HepG2 (cell line): ENCODE data around the gene PDE4D.

ENCODE experiments used
- CREBL2 ChIP-seq: sonication (generic); formaldehyde crosslinking; IDR thresholded peaks from 2 replicates; pipeline ENCODE4 v1.8.1; 2023; ENCODE audit warnings: missing genetic modification reagents, mild to moderate bottlenecking, borderline replicate concordance
- EP300 ChIP-seq, 3 experiments: sonication (generic) in 1 of 3; formaldehyde crosslinking in 1 of 3; IDR thresholded peaks; 2 replicates each; pipeline versions ENCODE4 v1.5.1 to v1.6.1; 2011 to 2020; ENCODE audit warnings: low read depth in 2 of 3, low read length in 2 of 3, borderline replicate concordance in 1 of 3, improper control_type of control experiment in 1 of 3, mild to moderate bottlenecking in 1 of 3, missing genetic modification reagents in 1 of 3, moderate library complexity in 1 of 3
- HNF4A ChIP-seq: sonication (generic); formaldehyde crosslinking; IDR thresholded peaks from 2 replicates; pipeline ENCODE4 v1.4.0; 2020; ENCODE audit warnings: missing genetic modification reagents
- PREB ChIP-seq: sonication (generic); formaldehyde crosslinking; IDR thresholded peaks from 2 replicates; pipeline ENCODE4 v1.4.0; 2020; ENCODE audit warnings: missing genetic modification reagents
- TCF7L2 ChIP-seq: IDR thresholded peaks from 2 replicates; pipeline ENCODE4 v1.6.1; 2011; ENCODE audit warnings: mild to moderate bottlenecking, low read depth, low read length, moderate library complexity
- ZNF816 ChIP-seq: sonication (generic); formaldehyde crosslinking; IDR thresholded peaks from 2 replicates; pipeline ENCODE4 v1.8.0; 2022; ENCODE audit warnings: missing genetic modification reagents, mild to moderate bottlenecking, borderline replicate concordance
- ZSCAN29 ChIP-seq: sonication (generic); formaldehyde crosslinking; conservative IDR thresholded peaks from 2 replicates; pipeline ENCODE4 v1.4.0; 2020; ENCODE audit warnings: mild to moderate bottlenecking, missing genetic modification reagents
- TF ChIP-seq, protein P1 (sequence below): sonication (generic); formaldehyde crosslinking; IDR thresholded peaks from 2 replicates; pipeline ENCODE4 v1.4.0; 2020; ENCODE audit warnings: mild to moderate bottlenecking, missing genetic modification reagents
- TF ChIP-seq, protein P2 (sequence below): sonication (generic); formaldehyde crosslinking; IDR thresholded peaks from 2 replicates; pipeline ENCODE4 v1.5.0; 2020; ENCODE audit warnings: mild to moderate bottlenecking, missing genetic modification reagents, moderate library complexity

DNA sequence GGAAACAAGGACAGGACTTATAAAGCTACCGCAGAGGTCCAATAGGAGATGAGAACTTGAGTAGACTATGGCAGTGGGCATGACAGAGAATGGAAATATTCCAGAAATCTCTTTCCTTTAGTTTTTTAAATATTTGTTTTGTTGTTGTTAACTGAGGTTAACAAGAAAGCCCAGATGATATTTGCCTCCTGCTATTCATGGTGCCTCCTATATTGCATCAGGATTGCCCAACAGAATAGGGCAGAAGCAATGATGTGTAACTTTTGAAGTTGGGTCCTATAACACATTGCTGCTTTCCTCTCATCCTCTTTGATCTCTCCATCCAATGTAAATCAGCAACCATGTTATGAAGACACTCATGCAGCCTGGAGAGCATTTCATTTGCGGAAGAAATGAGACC, 42.8 kb downstream of the PDE4D start:
- TF ChIP-seq, protein P1, sequence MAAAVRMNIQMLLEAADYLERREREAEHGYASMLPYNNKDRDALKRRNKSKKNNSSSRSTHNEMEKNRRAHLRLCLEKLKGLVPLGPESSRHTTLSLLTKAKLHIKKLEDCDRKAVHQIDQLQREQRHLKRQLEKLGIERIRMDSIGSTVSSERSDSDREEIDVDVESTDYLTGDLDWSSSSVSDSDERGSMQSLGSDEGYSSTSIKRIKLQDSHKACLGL = no peak
- TF ChIP-seq EP300 (IDR thresholded peaks at IDR 0.05; ENCODE audit: low read depth in 2 of 2, low read length in 2 of 2) = no peak
- no peak for TF ChIP-seq EP300 (CRISPR knock-in tag; IDR thresholded peaks at IDR 0.05; ENCODE audit: borderline replicate concordance)
- TF ChIP-seq, protein P2, sequence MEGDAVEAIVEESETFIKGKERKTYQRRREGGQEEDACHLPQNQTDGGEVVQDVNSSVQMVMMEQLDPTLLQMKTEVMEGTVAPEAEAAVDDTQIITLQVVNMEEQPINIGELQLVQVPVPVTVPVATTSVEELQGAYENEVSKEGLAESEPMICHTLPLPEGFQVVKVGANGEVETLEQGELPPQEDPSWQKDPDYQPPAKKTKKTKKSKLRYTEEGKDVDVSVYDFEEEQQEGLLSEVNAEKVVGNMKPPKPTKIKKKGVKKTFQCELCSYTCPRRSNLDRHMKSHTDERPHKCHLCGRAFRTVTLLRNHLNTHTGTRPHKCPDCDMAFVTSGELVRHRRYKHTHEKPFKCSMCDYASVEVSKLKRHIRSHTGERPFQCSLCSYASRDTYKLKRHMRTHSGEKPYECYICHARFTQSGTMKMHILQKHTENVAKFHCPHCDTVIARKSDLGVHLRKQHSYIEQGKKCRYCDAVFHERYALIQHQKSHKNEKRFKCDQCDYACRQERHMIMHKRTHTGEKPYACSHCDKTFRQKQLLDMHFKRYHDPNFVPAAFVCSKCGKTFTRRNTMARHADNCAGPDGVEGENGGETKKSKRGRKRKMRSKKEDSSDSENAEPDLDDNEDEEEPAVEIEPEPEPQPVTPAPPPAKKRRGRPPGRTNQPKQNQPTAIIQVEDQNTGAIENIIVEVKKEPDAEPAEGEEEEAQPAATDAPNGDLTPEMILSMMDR (CRISPR knock-in tag) = no peak
- no peak for TF ChIP-seq TCF7L2
- TF ChIP-seq HNF4A (CRISPR knock-in tag) = no peak
- no peak for TF ChIP-seq PREB (CRISPR knock-in tag)
- TF ChIP-seq ZSCAN29 (CRISPR knock-in tag) = no peak
- no peak for TF ChIP-seq CREBL2
- no peak for TF ChIP-seq ZNF816
